ENCODE measurements around the gene TMEM179.

Gene TMEM179

DNA sequence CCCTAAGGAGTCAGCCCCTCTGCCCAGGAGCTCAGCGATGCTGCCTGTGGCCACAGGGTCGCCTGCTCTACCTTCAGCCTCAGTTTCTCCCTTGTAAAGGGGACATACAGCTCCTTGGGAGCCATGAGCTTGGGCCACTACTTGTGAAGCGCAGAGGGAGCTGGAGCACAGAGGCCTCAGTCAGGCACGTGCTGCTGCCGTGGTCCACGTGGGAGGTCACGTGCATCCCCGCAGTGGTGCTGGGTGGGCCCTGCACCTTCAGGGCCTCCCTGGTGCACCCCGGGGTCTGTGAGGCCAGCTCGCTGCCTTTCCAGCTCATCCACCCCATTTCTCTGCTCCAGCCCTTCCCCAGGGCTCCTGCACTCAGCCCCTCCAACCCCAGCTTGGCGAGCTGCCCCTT is 36.0 kb downstream of the TMEM179 start:
- TF ChIP-seq CTCF (conservative IDR thresholded peaks at IDR 0.05; ENCODE audit: low read depth): no peak
- CTCF ChIA-PET: no interaction called here
- H3K27ac ChIP-seq: no peak overlapping the region
- POLR2A ChIA-PET (ENCODE audit: low non-redundant PET): no interaction called here
- DNase-seq (ENCODE audit: low spot score): no peak

DNA sequence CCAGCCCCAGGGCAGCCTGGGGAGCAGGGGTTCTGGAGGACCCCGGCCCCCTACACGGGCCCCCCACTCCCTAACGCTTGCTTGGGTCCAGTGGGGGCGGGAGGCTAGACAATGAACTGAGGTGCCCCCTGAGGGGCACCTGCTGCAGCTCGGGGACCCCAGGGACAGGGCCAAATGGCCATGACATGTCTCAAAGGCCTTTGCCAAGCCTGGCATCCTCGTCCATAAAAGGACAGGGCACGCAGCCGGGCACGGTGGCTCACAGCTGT is 36.7 kb downstream of the TMEM179 start:
- ChIA-PET POLR2A (ENCODE audit: low non-redundant PET) (no interaction called here), CTCF (no interaction called here)
- DNase-seq (ENCODE audit: low spot score): no peak
- no peak overlapping the region for H3K27ac ChIP-seq
- TF ChIP-seq CTCF (conservative IDR thresholded peaks at IDR 0.05; ENCODE audit: low read depth): no peak

DNA sequence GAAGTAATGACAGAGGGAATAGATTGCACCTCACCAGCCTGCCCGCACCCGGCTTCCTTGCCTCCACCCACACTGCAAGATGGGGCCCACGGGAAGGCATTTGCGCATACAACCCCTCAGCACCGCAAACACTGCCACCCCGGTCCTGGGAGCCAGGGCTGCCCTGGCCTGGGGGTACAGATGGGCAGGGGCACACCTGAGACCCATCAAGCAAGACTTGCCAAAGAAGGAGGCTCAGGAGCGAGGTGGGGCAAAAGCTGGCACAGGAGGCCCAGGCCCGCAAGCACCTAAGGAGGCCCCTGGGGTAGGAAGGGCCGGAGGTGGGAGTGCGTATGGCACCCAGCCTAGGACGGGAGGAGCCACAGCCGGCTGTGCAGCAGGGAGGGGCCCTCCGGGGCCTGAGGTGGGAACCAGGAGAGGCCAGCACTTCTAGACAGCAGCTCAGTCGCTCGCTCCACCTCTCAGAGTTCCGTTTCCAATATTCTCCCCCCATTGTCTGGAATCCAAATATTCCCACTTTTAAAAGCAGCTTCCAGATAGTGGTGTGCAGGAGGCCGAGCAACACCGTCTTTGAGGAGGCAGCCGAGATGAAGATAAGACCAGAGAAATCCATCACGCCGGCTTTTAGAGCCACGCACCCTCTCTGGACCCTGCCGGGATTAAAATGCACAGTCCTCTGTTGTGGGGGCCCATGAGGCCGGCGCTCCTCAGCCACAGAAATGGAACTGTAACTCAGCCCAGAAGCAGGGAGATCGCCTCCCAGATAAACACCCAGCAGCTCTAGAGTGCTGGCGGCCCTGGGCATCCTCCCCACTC is 37.2 kb downstream of the TMEM179 start:
- ChIA-PET CTCF (no interaction called here), POLR2A (ENCODE audit: low non-redundant PET) (no interaction called here)
- no peak overlapping the region for H3K27ac ChIP-seq
- TF ChIP-seq CTCF (conservative IDR thresholded peaks at IDR 0.05; ENCODE audit: low read depth): no peak
- DNase-seq (ENCODE audit: low spot score): no peak

GRCh38 chr14:104564744-104565679 is 39.6 kb downstream of the TMEM179 start:
- no peak for TF ChIP-seq CTCF (conservative IDR thresholded peaks at IDR 0.05; ENCODE audit: low read depth)
- DNase-seq (ENCODE audit: low spot score): no peak
- POLR2A ChIA-PET (ENCODE audit: low non-redundant PET): interaction anchor here (0.6 kb wide), 1 partner anchor 50 kb away, joined by 3 read pairs; no protein-coding TSS in a partner anchor
- CTCF ChIA-PET: interaction anchor here (0.6 to 2.2 kb wide), 26 partner anchors 11 to 674 kb away, joined by 3 to 29 read pairs (median 4); no protein-coding TSS in a partner anchor
- no peak overlapping the region for H3K27ac ChIP-seq

DNA sequence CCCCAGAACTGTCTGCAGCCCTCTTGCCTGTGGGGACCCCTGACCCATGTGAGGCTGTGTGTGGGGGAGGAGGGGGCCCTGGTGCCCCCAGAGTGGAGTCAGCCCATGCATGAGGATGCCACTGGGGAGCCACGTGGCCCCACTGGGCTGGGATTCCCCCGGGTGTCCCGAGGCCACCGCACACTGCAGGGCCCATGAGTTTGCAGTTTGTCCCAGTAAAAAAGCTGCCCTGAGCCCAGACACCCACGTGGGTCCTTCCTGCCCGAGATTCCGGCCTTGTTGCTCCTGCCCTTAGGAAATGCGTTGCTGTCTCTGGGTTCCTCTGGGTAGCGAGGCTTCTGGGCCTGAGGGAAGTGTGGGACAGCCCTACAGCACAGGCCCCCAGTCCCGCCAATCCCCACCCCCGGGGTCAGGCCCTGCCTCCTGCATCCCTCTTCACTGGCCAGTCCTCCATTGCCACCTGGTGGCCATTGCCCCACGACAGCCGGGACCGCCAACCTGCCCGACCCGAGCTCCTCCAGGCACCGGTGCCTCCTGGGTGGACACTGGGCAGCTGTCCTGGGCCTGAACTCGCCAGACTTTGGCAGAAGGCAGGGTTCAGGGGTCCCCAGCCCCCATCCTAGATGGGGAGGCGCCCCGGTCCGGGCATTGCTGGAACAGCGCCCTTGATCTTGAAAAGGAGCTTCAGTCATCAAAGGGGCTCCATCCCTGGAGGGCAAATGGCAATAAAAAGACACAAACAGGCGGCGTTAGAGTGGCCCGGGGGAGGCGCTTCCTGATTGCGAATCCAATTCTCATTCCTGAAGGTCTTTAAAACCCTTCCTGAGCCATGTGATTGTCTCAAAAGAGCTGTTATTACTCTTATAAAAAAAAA is 40.6 kb downstream of the TMEM179 start:
- TF ChIP-seq CTCF (conservative IDR thresholded peaks at IDR 0.05; ENCODE audit: low read depth): peak; percentile 91

More for the DNA sequence above, 40.6 kb downstream of the TMEM179 start:
- POLR2A ChIA-PET (ENCODE audit: low non-redundant PET): interaction anchor here (0.6 kb wide), 1 partner anchor 49 kb away, joined by 3 read pairs; no protein-coding TSS in a partner anchor
- no peak overlapping the region for H3K27ac ChIP-seq
- CTCF ChIA-PET: interaction anchor here (0.6 to 2.2 kb wide), 30 partner anchors 12 to 673 kb away, joined by 3 to 29 read pairs (median 4); no protein-coding TSS in a partner anchor
- peak; percentile 85 for DNase-seq (ENCODE audit: low spot score)
